ENCODE results near the gene TIMM8A. TPM values are rescaled to one million over a fixed set of nuclear protein-coding genes. Genes with fewer than 3 reads are reported as not detected.

TIMM8A gene
- total and polyA plus RNA-seq, 2 of the 13 experiments (the other 11 are each of a cell fraction or from before 2014, with no cell fraction given), result 6.1 to 25.5 TPM

DNA sequence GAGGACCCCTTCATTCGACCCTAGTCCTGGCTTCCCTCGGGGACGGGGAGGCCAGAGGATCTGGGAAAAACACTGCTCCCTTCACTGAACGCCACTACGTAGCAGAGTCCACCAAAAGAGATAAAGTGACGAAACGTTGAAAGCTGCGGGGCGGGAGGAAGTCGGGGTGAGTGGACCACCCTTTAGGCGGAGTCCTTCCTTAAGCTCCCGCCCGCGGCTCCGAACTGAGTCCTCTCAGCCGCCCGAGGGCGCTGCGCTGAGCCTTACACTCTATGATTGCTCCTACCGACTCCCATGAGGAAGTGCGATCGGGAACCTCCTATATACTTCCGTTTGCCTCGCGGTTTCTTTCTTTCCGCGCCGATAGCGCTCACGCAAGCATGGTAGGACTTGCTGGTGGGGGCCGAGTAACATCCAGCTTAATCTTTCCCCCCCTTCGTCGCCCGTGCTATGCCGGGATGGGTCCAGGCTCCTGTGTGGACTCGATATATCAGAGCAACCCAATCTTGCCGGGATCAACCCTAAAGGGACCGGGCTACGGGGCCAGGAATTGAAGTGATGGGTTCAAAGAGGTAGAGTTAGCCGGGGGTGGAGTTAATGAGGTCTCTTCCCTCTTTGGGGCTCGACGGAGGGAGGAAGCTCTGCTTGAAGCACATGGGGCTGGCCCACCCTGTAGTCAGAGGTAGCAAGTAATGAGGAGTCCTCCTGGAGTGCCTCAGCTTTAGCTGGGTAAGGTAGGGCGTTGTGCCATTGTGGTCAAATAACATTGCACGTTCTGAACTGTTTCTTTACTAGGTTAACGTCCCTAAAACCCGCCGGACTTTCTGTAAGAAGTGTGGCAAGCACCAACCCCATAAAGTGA is 42.4 kb upstream of the TIMM8A start, which contains the start of gene RPL36A (continued):
- TF ChIP-seq FOXK1 (CRISPR knock-in tag; IDR thresholded peaks at IDR 0.05; ENCODE audit: borderline replicate concordance, low read depth), result peak; percentile 29; the same call in 1 of the 2 replicates
- TF ChIP-seq, protein P1, sequence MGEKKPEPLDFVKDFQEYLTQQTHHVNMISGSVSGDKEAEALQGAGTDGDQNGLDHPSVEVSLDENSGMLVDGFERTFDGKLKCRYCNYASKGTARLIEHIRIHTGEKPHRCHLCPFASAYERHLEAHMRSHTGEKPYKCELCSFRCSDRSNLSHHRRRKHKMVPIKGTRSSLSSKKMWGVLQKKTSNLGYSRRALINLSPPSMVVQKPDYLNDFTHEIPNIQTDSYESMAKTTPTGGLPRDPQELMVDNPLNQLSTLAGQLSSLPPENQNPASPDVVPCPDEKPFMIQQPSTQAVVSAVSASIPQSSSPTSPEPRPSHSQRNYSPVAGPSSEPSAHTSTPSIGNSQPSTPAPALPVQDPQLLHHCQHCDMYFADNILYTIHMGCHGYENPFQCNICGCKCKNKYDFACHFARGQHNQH (CRISPR knock-in tag; IDR thresholded peaks at IDR 0.05), result peak; percentile 64; the same call in 1 of the 2 replicates
- TF ChIP-seq ZBTB21 (CRISPR knock-in tag; IDR thresholded peaks at IDR 0.05), result peak; percentile 32; the same call in 1 of the 2 replicates
- TF ChIP-seq KDM2A (CRISPR knock-in tag; IDR thresholded peaks at IDR 0.05; ENCODE audit: borderline replicate concordance, low read depth), result peak; percentile 78
- TF ChIP-seq, protein P2, sequence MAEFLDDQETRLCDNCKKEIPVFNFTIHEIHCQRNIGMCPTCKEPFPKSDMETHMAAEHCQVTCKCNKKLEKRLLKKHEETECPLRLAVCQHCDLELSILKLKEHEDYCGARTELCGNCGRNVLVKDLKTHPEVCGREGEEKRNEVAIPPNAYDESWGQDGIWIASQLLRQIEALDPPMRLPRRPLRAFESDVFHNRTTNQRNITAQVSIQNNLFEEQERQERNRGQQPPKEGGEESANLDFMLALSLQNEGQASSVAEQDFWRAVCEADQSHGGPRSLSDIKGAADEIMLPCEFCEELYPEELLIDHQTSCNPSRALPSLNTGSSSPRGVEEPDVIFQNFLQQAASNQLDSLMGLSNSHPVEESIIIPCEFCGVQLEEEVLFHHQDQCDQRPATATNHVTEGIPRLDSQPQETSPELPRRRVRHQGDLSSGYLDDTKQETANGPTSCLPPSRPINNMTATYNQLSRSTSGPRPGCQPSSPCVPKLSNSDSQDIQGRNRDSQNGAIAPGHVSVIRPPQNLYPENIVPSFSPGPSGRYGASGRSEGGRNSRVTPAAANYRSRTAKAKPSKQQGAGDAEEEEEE (CRISPR knock-in tag; IDR thresholded peaks at IDR 0.05; ENCODE audit: borderline replicate concordance), result no peak
- TF ChIP-seq HNRNPL (IDR thresholded peaks at IDR 0.05; ENCODE audit: low read depth, low read length), result no peak
- TF ChIP-seq, protein P3, sequence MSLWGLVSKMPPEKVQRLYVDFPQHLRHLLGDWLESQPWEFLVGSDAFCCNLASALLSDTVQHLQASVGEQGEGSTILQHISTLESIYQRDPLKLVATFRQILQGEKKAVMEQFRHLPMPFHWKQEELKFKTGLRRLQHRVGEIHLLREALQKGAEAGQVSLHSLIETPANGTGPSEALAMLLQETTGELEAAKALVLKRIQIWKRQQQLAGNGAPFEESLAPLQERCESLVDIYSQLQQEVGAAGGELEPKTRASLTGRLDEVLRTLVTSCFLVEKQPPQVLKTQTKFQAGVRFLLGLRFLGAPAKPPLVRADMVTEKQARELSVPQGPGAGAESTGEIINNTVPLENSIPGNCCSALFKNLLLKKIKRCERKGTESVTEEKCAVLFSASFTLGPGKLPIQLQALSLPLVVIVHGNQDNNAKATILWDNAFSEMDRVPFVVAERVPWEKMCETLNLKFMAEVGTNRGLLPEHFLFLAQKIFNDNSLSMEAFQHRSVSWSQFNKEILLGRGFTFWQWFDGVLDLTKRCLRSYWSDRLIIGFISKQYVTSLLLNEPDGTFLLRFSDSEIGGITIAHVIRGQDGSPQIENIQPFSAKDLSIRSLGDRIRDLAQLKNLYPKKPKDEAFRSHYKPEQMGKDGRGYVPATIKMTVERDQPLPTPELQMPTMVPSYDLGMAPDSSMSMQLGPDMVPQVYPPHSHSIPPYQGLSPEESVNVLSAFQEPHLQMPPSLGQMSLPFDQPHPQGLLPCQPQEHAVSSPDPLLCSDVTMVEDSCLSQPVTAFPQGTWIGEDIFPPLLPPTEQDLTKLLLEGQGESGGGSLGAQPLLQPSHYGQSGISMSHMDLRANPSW (CRISPR knock-in tag; IDR thresholded peaks at IDR 0.05; ENCODE audit: borderline replicate concordance), result peak; percentile 59; the same call in 1 of the 2 replicates
- TF ChIP-seq, protein P4, sequence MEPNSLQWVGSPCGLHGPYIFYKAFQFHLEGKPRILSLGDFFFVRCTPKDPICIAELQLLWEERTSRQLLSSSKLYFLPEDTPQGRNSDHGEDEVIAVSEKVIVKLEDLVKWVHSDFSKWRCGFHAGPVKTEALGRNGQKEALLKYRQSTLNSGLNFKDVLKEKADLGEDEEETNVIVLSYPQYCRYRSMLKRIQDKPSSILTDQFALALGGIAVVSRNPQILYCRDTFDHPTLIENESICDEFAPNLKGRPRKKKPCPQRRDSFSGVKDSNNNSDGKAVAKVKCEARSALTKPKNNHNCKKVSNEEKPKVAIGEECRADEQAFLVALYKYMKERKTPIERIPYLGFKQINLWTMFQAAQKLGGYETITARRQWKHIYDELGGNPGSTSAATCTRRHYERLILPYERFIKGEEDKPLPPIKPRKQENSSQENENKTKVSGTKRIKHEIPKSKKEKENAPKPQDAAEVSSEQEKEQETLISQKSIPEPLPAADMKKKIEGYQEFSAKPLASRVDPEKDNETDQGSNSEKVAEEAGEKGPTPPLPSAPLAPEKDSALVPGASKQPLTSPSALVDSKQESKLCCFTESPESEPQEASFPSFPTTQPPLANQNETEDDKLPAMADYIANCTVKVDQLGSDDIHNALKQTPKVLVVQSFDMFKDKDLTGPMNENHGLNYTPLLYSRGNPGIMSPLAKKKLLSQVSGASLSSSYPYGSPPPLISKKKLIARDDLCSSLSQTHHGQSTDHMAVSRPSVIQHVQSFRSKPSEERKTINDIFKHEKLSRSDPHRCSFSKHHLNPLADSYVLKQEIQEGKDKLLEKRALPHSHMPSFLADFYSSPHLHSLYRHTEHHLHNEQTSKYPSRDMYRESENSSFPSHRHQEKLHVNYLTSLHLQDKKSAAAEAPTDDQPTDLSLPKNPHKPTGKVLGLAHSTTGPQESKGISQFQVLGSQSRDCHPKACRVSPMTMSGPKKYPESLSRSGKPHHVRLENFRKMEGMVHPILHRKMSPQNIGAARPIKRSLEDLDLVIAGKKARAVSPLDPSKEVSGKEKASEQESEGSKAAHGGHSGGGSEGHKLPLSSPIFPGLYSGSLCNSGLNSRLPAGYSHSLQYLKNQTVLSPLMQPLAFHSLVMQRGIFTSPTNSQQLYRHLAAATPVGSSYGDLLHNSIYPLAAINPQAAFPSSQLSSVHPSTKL (CRISPR knock-in tag; IDR thresholded peaks at IDR 0.05), result peak; percentile 35; the same call in 1 of the 2 replicates
- TF ChIP-seq ZNF337 (CRISPR knock-in tag; IDR thresholded peaks at IDR 0.05; ENCODE audit: borderline replicate concordance, low read depth), result peak; percentile 65; the same call in 1 of the 2 replicates
- TF ChIP-seq RBM22 (optimal IDR thresholded peaks at IDR 0.05; ENCODE audit: low read length), result peak; percentile 48
- TF ChIP-seq NONO (IDR thresholded peaks at IDR 0.05), result no peak
- peak; percentile 71; the same call in 1 of the 2 replicates for TF ChIP-seq NONO (CRISPR knock-in tag; conservative IDR thresholded peaks at IDR 0.05)
- 0 out of 2 replicates have a peak, but pooled peaks have one; percentile 19 for TF ChIP-seq BCL6 (CRISPR knock-in tag; IDR thresholded peaks at IDR 0.05)

Data from HepG2 (cell line).